ENCODE measurements around the gene TTC39C.

DNA sequence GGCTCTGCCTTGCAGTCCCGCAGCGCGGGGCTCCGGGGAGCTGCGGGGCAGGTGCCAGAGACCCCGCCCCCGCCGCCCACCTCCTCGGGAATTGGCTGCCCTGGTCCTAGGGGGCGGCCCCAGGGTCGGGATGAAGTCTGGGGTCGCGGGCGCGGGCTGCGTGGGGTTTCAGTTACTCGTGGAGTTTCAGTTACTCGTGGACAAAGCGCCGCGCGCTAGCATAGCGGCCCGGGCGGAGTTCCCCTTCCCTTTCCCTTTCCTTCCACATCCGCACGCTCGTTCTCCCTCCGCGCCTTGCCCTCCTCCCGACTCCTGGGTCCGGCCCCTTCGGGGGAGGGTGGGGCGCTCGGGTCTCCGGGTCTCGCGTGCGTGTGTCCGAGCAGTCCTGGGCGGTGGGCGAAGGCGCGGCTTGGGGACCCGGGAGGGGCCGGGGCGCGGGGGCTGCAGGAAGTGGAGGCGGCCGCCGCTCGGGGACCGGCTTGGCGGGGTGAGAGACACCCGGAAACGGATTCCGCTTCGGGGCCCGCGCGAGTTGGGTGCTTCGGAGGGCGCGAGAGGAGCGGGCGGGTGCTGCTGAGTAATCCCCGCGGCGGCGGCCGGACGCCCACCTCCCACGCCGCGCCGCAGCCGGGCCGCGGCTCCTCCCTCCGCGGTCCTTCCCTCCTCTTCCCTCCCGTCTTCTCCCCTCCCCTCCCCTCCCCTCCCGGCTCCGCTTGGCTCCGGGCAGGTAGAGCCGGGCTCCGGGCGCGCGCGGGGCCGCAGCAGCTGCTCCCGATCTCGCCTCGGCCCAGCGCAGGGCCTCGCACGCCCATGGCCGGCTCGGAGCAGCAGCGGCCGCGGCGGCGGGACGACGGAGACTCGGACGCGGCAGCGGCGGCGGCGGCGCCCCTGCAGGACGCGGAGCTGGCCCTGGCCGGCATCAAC is at the start of gene TTC39C:
- peak in 1 of 6 experiments; percentile 3 for TF ChIP-seq CTCF (IDR thresholded peaks at IDR 0.05)
- TF ChIP-seq POLR2A (IDR thresholded peaks at IDR 0.05) = peak in 1 of 2 donors; percentile 73
